Medulla oblongata (tissue), 1 donor: ENCODE measurements around the gene LRRC7.
A peak's percentile ranks its signal among the peaks of the same experiment; 100 is the strongest.

Experiments
- DNase-seq: peaks from one replicate; pipeline ENCODE4 v3.0.0-alpha.2; 2015; ENCODE audit errors: extremely low spot score

LRRC7 gene

DNA sequence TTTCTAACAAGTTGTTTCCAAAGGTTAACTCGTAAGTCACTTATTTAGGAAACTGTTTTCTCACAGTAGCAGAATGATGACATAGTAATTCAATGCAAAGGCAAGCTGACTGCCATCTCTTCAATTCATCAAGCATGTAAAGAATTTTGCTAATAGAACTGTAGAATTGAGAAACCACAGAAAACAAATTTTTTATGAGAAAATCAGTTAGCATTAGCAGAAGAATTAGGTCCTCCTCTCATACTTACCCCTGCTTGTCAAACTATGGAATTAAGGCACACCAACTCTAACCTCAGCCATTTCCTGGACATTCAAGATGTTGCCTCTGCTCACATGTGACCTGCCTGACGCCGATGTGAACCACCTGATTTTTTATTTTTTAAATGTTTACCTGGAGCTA lies 522.4 kb downstream of the LRRC7 start:
- no peak for DNase-seq

DNA sequence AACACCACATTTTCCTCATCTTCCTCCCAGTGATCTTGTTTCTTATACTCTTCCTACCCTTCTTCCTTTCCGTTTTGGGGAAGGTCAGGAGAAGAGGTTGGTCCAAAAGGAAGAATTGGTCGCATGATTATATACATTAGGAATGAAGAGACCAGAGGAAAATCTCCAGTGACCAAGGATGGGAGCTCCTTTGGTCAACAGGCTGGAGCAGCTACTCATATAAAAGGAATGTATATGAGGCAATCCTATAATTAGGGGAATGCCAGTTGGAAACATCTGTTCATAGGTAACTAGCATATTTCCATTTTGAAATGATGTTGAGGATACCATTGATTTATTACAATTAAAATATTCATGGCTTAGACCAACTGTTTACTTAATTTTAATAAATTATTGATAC lies 523.2 kb downstream of the LRRC7 start:
- DNase-seq, result no peak

DNA sequence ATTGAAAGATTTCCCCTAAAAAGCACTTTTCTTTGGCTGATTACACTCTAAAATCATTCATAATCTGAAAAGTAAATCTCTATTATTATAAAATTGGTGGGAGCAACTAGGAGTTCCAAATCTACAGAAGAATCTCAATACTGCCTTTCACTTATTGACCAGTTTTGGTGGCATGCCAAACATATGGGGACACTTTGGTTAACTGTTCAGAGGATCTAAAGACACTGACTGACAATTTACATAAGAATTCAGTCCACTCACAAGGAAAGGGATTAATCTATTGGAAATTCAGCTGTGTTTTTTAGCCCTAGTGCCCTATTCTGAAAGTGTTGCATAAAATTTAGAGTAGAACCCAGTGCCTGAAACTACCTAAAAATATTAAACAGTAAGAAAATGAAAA lies 524.1 kb downstream of the LRRC7 start:
- no peak for DNase-seq

DNA sequence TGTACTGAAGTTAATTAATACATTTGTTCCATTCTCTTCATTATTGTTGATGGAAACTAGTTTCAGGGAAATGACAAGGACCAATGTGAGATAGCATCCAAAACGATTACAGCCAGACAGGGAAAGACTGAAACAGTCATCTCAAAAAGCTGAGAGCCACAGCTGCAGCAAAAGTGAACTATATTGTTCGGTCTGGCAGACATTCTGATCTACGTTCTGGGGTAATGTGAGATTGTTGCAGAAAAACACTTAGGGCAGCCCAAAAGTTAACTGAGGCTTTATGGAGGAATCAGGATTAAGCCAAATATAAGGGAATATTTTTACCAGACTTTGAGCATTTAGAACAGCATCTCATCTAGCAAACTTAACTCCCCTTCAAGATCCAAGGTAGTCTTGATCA lies 524.8 kb downstream of the LRRC7 start:
- no peak for DNase-seq

DNA sequence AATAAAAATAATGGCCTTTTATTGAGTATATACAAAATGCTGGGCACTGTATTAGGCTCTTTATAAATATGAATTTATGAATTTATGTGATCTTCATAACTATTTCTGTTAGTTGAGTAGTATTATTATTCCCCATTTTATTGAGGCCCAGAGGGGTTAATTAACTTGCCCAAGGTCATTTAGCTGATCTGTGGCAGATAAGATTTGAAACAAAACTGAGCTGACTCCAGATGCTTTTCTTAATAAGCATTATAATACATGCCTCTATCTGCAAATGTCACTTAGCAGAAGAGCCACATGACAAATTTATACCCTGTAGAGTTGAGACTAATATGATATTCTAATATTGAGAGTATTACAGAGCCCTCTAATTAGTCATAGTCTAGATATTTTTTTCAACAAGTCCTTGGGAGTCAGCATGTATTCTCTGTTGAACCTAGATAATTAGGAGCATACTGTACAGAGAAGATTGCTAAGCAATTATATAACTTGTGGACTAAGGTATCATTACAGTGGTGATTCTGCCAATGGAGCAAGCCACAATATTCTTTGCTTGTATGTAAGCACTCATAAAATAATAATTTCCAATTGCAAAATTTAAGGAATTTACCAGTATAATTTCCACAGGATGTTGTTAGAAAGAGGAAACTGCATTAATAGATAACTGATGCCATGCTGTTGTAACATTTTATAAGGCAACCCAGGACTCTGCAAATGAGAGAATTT lies 525.7 kb downstream of the LRRC7 start:
- no peak for DNase-seq

DNA sequence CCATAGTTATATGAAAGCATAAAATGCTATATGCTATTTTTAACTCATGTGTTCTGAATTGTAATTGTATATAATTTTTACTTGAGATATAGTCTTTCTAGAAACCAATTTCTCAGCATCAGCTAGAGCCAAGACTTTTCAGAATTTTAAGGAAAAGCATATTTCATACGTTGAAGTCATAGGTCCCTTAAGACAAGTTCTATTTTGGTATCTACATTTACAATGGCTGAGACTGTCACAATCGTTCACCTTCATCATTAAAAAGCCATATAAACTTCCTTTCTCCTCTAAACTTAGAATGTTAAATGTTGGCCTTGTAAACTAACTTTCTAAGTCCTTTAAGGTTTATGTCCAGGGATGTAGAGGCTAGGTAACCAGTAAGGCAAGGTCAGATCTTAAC lies 533.5 kb downstream of the LRRC7 start:
- DNase-seq, result no peak

DNA sequence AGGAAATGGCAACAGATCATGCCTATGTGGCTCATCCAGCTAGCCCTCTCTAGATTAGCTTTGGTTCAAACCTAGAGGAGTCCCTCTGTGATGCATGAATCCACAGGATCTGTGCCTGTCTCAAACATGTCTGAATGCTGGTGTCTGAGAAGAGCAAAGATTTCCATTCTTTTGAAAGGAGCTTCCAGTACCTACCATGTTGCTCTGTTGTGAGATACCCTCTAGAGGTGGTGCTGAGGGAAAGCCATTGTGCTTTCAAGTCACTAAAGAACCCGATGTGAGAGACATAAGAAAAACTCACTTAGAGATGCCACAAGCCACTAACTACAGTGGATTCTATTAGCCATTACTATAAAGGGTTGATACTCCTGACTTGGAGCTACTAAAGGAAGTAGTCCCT lies 534.1 kb downstream of the LRRC7 start:
- no peak for DNase-seq

DNA sequence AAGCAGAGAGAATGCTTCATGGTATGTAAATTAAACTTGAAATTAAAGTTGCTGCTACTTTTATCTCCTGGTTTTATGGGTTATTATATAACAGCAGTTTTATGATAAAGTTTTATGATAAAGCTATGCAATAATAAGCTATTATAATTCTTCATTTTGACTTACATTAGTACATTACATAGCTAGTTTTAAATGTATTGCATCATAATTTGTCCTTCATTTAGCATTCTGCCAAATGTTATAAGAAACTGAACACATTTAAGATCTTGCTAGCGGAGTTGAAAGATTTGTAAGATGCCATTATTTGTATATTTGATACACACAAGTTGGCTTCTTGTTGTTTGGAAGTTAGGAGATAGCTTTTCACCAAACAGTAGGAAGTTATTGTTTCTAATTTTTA lies 536.0 kb downstream of the LRRC7 start:
- no peak for DNase-seq

DNA sequence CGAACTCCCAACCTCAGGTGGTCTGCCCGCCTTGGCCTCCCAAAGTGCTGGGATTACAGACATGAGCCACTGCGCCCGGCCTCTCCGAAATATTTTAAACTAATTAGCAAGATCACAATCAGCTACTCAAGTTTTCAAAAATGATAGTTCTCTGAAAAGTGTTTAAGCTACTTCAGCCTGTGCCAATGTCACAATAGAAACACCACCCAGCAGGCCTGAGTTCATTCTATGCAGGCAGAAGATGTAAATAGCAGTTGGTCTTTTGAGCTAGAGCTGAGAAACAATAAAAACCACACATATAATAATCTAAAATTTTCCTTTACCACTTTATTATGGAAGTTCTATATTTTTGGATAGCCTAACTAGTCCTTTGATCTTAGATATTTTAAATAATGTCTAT lies 541.5 kb downstream of the LRRC7 start:
- no peak for DNase-seq

DNA sequence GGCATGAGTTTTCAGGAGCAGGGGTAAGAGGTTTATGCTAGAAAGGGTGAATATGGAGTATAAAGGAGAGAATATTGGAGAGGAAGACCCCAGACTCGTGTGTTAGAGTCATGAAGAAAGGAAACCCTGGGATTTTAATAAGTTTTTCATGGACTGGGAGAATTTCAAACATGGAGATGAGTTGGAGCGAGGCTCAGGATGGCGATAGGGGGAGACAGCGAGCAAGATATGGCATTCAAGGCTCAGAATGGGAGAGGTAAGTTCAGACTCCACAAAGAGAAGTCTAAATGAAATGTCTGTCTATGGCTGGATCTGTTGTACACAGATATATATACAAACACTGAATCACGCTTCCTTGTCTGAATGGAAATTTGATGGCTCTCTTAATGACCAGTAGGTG lies 545.1 kb downstream of the LRRC7 start:
- DNase-seq, result no peak

DNA sequence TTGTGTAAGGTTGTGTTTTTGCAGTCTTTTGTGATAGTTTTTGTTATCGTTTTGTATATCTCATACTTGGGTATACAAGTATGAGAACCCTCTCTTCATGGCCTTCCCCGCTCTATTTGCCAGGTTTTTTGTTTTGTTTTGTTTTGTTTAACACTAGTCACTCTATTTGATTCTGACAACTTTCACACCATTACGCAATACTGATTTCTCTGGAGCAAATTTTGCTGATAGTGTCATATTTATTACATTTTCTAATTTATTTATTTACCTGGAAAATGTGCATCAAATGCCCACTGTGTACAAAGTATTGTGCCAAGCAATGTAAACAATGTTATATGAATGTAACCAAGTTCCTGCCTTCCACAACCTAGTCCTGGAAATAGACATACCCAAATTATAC lies 547.6 kb downstream of the LRRC7 start:
- no peak for DNase-seq

DNA sequence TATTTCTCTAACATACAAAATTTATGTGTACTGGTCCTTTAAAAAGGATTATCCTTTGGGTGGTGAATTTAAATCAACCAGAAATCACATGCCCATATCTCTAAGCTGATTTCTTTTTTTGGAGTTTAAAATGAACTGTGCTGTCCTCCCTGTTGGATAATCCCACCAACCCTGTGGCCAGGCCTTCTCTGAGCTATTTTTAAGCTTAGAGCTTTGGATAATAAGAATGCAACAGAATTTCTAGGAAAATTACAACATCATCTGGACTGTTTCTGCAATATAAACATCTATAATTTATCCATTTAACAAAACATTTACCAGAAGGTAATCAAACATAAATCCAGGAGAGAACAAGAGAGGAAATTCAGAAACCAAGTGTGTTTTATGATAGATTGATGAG lies 549.3 kb downstream of the LRRC7 start:
- DNase-seq, result no peak

DNA sequence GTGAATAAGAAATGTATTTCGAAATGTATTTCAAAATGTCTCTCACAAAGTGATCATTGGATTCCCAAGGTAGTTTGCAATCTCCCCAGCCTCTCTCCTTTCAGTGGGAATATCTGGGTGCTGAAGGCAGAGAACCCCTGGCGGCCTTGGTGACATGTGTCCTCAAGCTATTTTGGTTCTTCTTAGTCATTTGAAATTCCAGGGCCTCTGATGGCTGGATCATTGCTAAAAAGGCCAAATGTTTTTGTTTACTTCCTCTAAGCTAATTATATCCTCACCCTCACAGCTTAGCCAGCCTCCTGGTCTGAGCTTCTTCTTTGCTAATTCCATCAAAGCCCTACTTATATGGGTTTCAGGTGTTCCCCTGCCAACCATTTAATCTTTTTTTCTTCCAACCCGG lies 566.4 kb downstream of the LRRC7 start:
- DNase-seq, result no peak

DNA sequence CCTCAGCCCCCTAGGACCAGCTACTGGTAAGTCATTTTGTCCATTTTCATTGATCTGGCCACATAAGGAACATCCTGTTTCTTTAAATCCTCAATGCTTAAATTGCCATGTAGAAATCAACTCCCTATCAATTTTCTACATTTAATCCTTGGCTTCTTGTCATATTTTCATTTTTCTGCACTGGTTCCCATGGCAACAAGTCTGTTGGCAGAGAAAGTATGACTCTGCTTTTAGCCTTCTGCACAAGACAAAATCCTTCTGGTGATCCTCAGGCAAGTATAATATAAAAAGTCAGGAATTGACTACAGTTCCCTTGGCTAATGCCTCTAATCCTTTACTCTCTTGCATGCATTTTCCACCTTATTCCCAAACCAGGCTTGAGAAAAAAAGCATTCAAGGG lies 572.6 kb downstream of the LRRC7 start:
- DNase-seq, result no peak

DNA sequence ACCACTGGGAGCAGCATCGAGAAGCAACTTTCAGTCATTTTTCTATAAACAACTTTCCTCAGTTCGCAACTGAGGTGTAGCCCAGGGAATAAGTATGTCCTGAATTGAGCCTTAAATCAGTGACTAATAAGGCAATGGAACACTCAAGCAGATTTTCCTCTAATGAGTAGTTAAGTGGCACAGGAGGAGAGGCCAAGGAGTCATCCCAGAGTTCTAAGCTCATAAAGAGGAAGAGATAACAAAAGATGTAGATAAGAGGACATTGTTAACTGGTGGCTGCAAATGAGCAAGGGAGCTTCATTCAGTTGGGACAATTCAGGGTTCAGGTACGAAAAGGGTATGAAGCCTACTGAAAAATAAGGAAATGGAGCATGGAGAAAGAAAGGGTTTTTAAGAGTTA lies 573.2 kb downstream of the LRRC7 start:
- no peak for DNase-seq

DNA sequence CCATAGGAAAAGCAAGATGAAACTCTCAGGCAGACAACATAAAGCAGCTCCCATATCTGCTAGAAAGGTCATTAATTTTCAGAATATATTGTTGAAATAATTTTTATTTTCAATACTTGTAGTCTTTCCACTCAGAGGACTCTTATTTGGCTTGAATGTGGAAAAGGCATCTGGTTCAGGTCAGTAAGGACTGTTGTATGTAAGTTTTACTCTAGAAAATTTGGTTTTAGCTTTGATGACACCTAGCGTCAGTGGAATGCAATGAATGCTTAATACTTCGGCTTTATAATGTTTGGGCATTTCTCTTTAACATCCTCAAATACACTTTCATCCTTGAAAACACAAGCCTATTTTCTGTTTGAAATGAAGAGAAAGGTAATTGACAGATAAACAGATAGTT lies 574.4 kb downstream of the LRRC7 start:
- DNase-seq, result peak; percentile 43

DNA sequence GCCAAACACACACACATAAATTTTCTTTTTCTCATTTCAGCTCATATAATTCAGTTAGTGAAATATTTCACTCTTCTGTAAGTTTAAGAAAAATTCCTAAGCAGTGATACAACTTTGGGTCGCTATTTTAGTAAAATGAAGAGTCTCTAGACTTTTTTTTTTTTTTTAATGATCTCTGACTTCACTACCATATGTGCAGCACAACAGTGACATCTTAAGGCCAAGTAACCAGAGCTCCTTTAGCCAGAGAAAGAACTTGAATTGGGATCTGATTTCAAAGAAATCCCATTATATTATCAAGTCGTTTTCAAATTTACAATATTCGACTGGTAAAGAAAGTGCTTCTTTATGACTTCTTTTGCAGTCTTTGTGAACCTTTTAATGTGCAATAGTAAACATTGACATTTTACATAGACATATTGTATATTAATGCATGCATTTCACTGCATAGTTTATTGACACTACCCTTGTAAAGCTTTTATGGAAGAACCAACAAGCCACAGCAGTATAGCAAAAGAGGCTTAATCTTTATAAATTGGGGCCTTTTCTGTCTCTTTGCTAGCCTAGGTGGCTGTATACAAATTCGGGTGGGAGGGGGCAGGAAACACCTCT lies 575.4 kb downstream of the LRRC7 start:
- no peak for DNase-seq

DNA sequence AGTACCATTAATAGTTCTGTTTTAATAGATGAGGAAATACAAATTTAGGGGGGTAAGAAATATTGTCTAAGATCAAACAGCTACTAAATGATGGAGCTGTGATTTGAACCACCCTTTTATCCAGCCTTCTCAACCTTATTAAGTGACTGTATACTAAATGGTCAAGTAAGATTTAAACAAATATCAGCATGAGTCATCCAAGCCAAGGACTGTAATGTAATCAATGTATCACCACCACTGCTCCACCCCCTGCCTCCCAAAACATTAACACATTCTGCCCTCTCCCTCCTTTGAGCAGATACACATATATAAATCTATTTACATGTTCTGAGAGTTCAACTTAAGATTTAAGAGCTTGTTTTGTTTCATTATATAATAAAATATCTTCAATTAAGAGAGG lies 578.8 kb downstream of the LRRC7 start:
- DNase-seq, result no peak

DNA sequence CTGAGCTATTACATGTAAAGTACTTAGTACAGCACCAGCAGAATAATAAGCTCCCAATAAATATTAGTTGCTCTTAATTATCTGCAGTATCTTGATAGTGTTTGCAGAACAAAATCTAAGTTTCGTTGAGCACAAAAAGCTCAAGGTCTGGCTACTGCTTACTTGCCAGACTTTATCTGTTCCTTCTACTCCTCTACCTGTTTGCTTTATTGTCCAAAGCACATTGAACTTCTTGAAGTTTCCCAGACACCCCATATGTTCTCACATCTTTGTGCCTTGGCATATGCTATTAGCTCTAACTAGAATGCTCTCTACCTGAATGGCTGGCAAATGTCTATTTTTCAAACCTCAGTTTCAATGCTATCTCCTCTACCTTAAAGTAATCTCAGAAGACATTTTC lies 582.7 kb downstream of the LRRC7 start:
- DNase-seq, result no peak

DNA sequence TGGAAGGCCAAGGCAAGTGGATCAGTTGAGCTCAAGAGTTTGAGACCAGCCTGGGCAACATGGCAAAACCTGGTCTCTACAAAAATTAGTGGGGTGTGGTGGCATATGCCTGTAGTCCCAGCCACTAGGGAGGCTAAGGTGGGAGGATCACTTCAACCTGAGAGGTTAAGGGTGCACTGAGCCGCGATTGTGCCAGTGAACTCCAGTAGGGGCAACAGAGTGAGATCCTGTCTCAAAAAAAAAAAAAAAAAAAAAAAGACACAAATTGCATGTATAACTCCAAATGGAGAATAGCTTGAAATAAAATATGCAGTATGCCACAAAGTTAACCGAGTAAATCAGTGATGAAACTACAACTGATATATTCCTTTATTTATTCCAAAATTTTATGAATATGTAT lies 586.0 kb downstream of the LRRC7 start:
- no peak for DNase-seq

DNA sequence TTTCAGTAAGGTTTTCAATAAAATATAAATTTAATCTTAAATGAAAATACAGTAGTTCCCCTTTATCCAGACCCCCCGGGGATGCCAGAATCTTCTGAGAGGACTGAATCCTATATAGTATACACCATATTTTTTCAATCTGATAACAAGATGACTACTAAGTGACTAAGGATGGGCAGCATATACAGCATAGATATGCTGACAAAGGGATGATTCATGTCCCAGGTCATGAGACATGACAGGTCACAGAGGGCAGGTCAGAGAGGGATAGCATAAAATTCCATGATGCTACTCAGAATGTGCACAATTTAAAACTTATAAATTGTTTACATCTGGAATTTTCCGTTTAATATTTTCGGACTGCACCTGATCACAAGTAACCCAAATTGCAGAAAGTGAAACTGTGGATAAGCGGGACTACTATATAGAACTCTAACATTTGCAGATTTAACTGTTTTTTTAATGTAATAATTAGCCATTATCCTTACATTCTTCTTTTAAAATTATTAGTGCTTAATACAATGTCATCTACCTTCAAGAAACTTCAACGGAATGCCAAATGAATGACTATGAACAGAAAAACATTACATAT lies 588.9 kb downstream of the LRRC7 start:
- no peak for DNase-seq

DNA sequence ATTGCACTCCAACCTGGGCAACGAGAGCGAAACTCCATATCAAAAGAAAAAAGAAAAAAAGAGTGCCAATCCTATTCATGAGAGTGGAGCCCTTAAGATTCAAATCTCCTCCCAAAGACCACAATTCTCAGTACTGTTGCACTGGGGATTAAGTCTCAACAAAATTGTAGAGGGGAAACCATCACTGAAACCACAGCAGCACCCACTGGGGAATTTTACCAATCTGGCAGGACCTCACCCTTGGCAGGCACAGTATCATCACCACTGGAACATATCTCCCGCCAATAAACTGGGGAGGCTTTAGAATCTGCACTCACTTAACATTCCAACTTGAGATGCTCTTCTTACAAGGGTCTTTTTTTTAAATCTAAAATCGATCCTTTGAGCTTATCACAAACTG lies 596.6 kb downstream of the LRRC7 start:
- no peak for DNase-seq

DNA sequence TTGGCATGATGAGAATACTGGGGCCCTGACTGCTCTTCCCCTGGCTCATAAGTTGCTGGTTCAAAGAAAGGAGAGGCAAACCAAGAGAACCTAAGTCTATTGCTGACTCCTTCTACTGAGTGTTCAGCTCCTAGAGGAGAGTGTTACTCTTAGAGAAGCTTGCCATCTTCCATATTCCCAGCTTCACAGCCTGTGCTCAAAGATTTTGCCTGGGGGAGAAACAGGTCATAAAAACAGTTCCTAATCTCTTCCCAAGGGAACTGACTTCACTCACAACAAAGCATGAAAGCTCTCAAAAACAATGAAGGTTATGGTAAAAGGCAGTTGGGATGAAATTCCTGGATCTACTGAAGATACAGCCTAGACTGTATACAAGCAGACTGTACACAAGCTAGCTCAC lies 600.6 kb downstream of the LRRC7 start:
- DNase-seq, result no peak
